OCI-LY3 (cell line): ENCODE measurements around the gene C12orf75.

Source experiments
- CTCF ChIP-seq: fragments of 200-600, 300-600 bp; sonication (generic); IDR thresholded peaks from 2 replicates; pipeline ENCODE4 v1.5.1; 2014; ENCODE audit warnings: antibody characterized with exemption, low read length, low read depth
- EZH2phosphoT487 ChIP-seq: fragments of 200-600 bp; shearing (Covaris generic); IDR thresholded peaks from 2 replicates; pipeline ENCODE4 v1.6.1; 2018; ENCODE audit warnings: antibody characterized with exemption, mixed run types, low read depth

GRCh38 chr12:105363890-105364289, 33.4 kb downstream of the C12orf75 start:
- TF ChIP-seq CTCF (no peak), EZH2phosphoT487 (no peak)
